Adrenal gland (tissue), 12 donors: ENCODE results near the gene BBS1. TPM values are rescaled to one million over a fixed set of nuclear protein-coding genes. Genes with fewer than 3 reads are reported as not detected.

Source experiments
- DNase-seq, 7 donors: peaks; one replicate each; pipeline ENCODE4 v3.0.0-alpha.2; 2019 to 2020
- H3K27ac ChIP-seq, 5 donors: fragments of 200-600 bp; sonication (generic) in 4 of 5; 1 replicate in 3 of 5; 2 replicates in 2 of 5; pipeline versions ENCODE4 v1.5.1 to v1.8.0; 2016 to 2020; ENCODE audit warnings: mild to moderate bottlenecking in 1 of 5
- H3K27me3 ChIP-seq: fragments of 200-600 bp; 2 replicates; pipeline ENCODE4 v1.8.0; 2021
- H3K36me3 ChIP-seq, 2 donors: fragments of 200-600 bp; replicated peaks in 1 of 2; 1 replicate in 1 of 2; 2 replicates in 1 of 2; pipeline versions ENCODE4 v1.5.1 to v1.8.0; 2018 to 2022
- H3K4me1 ChIP-seq, 2 donors: fragments of 200-600 bp; replicated peaks in 1 of 2; 1 replicate in 1 of 2; 2 replicates in 1 of 2; pipeline versions ENCODE4 v1.5.1 to v1.8.0; 2018 to 2021
- H3K4me3 ChIP-seq, 4 donors: fragments of 200-600 bp; sonication (generic) in 3 of 4; one replicate each; pipeline ENCODE4 v1.5.1; 2016 to 2018
- H3K9me3 ChIP-seq, 3 donors: fragments of 200-600 bp; sonication (generic) in 1 of 3; replicated peaks in 1 of 3; 1 replicate in 2 of 3; 2 replicates in 1 of 3; pipeline versions ENCODE4 v1.5.1 to v1.8.0; 2016 to 2021
- CTCF ChIP-seq, 6 experiments: fragments of 450-650 bp in 4 of 6; fragments of 200-600 bp in 2 of 6; sonication (generic) in 1 of 6; IDR thresholded peaks; 1 replicate in 5 of 6; 2 replicates in 1 of 6; pipeline versions ENCODE4 v1.5.1 to v1.8.0; 2016 to 2021; ENCODE audit warnings: antibody characterized with exemption in 6 of 6, mild to moderate bottlenecking in 2 of 6, moderate library complexity in 1 of 6
- POLR2A ChIP-seq, 2 donors: fragments of 450-650 bp; IDR thresholded peaks; one replicate each; pipeline ENCODE4 v1.6.1; 2017; ENCODE audit warnings: antibody characterized with exemption in 2 of 2, mild to moderate bottlenecking in 2 of 2, moderate library complexity in 1 of 2
- WGBS, 4 donors: extraction: QIAGEN DNeasy Blood & Tissue Kit in 2 of 4; methylation state at CpG; one replicate each; pipeline versions ENCODE4 v1.1.5 to v1.1.7; 2013 to 2017; 5-methylcytosine and 5-hydroxymethylcytosine counted together
- intact Hi-C, 2 donors: fragments of 100-400 bp; cut with DNase I; formaldehyde crosslinking; loops; one replicate each; pipeline versions ENCODE4 v1.14.1 to v1.15.0; 2022 to 2023
- polyA plus RNA-seq, 3 donors: library from polyadenylated mRNA; stranded (reverse); fragments of 200-250 nt in 2 of 3; fragments of 350-450 nt in 1 of 3; fragmentation: Illumina TruSeq in 1 of 3; extraction: RNeasy Lipid Tissue Mini Kit (QIAGEN cat#74804) in 1 of 3; gene quantifications; one replicate each; pipeline ENCODE4 v1.2.3, GENCODE V29; 2013 to 2014
- total RNA-seq, 9 donors: library from RNA; depleted of rRNA in 4 of 9; stranded (reverse); fragments of >200 nt in 4 of 9; fragments of 120-200 nt in 1 of 9; fragmentation: NEBNext Ultra II Directional in 1 of 9; extraction: Animal tissue kit (Norgen Biotek cat#: 25700) in 1 of 9; gene quantifications; one replicate each; pipeline versions ENCODE4 v1.1.0 to v1.2.4, GENCODE V29; 2013 to 2023
- donor health status: healthy with polysubstance abuse.
- donor health status: Bipolar disorder and iron deficiency.
- donor health status: DM: yes; HTN: yes; CAD: no.
- donor health status: DM: no; HTN: no; CAD: no.
- donor health status: DM: no; HTN: no; CAD: no.
- donor health status: DM: yes; HTN: yes; CAD: no.

BBS1 gene
- total and polyA plus RNA-seq, 12 donors, result 24.1 to 132 (median 50.5) TPM

DNA sequence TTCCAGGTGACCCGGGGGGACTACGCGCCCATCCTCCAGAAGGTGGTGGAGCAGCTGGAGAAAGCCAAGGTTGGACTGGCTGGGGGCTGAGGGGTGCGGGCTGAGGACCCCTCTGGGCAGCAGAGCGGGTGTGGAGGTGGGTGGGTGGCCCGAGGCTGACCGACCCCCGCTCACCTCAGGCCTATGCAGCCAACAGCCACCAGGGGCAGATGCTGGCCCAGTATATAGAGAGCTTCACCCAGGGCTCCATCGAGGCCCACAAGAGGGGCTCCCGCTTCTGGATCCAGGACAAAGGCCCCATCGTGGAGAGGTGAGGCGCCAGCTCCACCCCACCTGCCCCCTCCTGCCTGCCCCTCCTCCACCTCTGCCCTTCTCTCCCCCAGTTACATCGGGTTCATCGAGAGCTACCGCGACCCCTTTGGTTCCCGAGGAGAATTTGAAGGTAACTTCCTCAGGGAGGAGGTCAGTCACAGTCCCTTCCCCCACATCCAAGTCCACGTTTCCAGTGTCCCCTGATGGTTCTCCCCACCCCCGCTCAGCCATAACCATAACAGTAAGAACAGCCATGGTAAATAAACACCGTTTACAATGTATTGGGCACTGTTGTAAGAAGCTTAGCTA is 19.0 kb upstream of the BBS1 start:
- no peaks in the 10 kb centered on the region for H3K9me3 ChIP-seq
- intact Hi-C loops, result no loop called here
- no peak for DNase-seq
- no peaks in the 10 kb centered on the region for H3K27me3 ChIP-seq
- no peak for TF ChIP-seq POLR2A (IDR thresholded peaks at IDR 0.05)
- peak in 3 of 6 experiments; percentile 8 to 17 (median 13) for TF ChIP-seq CTCF (IDR thresholded peaks at IDR 0.05)
- no peak overlapping the region for H3K4me3 ChIP-seq
- no peak overlapping the region for H3K27ac ChIP-seq
- WGBS, 4 donors, result 78 to 81% (median 80%) methylated on average over 6 to 20 of the region's 20 CpGs
- peaks cover 0 to 23% of the 10 kb centered on the region in 2 donors for H3K36me3 ChIP-seq
- no peaks in the 10 kb centered on the region for H3K4me1 ChIP-seq

GRCh38 chr11:66492161-66492865 is 18.1 kb upstream of the BBS1 start:
- intact Hi-C loops, result no loop called here
- peaks cover 0 to 27% of the 10 kb centered on the region in 2 donors for H3K36me3 ChIP-seq
- no peaks in the 10 kb centered on the region for H3K9me3 ChIP-seq
- H3K4me3 ChIP-seq, result no peak overlapping the region
- DNase-seq, result no peak
- WGBS, 4 donors, result 89 to 92% (median 92%) methylated on average over 4 to 10 of the region's 10 CpGs
- H3K27ac ChIP-seq, result no peak overlapping the region
- H3K4me1 ChIP-seq, result no peaks in the 10 kb centered on the region
- TF ChIP-seq CTCF (IDR thresholded peaks at IDR 0.05) (no peak), POLR2A (IDR thresholded peaks at IDR 0.05) (no peak)
- H3K27me3 ChIP-seq, result no peaks in the 10 kb centered on the region

DNA sequence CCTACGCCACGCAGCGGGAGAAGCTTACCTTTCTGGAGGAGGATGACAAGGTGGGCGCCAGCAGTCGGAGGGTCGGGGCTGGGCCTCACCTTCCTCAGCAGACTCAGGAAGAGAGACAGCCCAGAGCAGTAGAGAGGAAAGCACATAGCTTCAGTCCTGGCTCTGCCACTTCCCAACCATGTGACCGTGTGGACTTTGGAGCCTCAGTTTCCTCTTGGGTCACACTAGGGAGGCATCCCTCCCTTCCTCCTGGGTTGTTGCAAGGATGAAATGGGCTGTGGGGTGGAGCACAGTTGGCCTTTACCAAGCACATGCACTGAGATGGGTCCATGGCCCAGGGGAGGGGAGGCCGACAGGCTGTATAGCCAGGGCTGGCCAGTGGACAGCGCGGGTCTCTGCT is 17.3 kb upstream of the BBS1 start:
- no peak for DNase-seq
- TF ChIP-seq CTCF (IDR thresholded peaks at IDR 0.05) (no peak), POLR2A (IDR thresholded peaks at IDR 0.05) (no peak)
- Histone ChIP-seq H3K9me3 (no peaks in the 10 kb centered on the region), H3K4me1 (no peaks in the 10 kb centered on the region), H3K27me3 (no peaks in the 10 kb centered on the region), H3K36me3 (peaks cover 0 to 24% of the 10 kb centered on the region in 2 donors), H3K4me3 (no peak overlapping the region), H3K27ac (no peak overlapping the region)
- 89 to 96% (median 94%) methylated on average over 7 to 10 of the region's 10 CpGs for WGBS, 4 donors
- intact Hi-C loops, result no loop called here

GRCh38 chr11:66494458-66494857 is 16.0 kb upstream of the BBS1 start:
- H3K27me3 ChIP-seq, result no peaks in the 10 kb centered on the region
- H3K36me3 ChIP-seq, result peaks cover 0 to 23% of the 10 kb centered on the region in 2 donors
- WGBS, 4 donors, result 87 to 96% (median 93%) methylated on average over 6 to 7 of the region's 7 CpGs
- intact Hi-C loops, result no loop called here
- H3K4me3 ChIP-seq, result no peak overlapping the region
- TF ChIP-seq CTCF (IDR thresholded peaks at IDR 0.05) (no peak), POLR2A (IDR thresholded peaks at IDR 0.05) (no peak)
- H3K4me1 ChIP-seq, result no peaks in the 10 kb centered on the region
- no peak for DNase-seq
- no peaks in the 10 kb centered on the region for H3K9me3 ChIP-seq
- H3K27ac ChIP-seq, result no peak overlapping the region
